K562 (cell line): ENCODE data around the gene VDR. TPM values are rescaled to one million over a fixed set of nuclear protein-coding genes. Genes with fewer than 3 reads are reported as not detected.

Experiments
- CBX3 ChIP-seq, 2 experiments: IDR thresholded peaks; 1 replicate in 1 of 2; 2 replicates in 1 of 2; pipeline ENCODE4 v1.6.1; 2012; ENCODE audit warnings: inconsistent platforms in 2 of 2, low read length in 2 of 2, borderline replicate concordance in 1 of 2, control low read depth in 1 of 2
- KAT8 ChIP-seq: fragments of 450-650 bp; IDR thresholded peaks from 2 replicates; pipeline ENCODE4 v1.6.1; 2016; ENCODE audit warnings: low read depth, mild to moderate bottlenecking
- SOX6 ChIP-seq: fragments of 450-650 bp; IDR thresholded peaks from 2 replicates; pipeline ENCODE4 v1.6.1; 2014; ENCODE audit warnings: mild to moderate bottlenecking
- TFAM ChIP-seq: fragments of 250-450 bp; sonication (Bioruptor Pico); conservative IDR thresholded peaks from 2 replicates; pipeline ENCODE4 v1.5.0; 2021; ENCODE audit warnings: mild to moderate bottlenecking, moderate library complexity
- polyA plus RNA-seq, 8 experiments: library from polyadenylated mRNA; depleted of rRNA in 4 of 8; stranded (reverse) in 5 of 8; unstranded in 3 of 8; fragments of >200 nt; fragmentation: Nextera tagmentation in 2 of 8; fragmentation: Illumina TruSeq in 1 of 8; extraction: Ambion mirVana in 2 of 8; extraction: Trizol in 1 of 8; gene quantifications; 2 replicates each; pipeline versions ENCODE4 v1.2.1 to v1.2.3, GENCODE V29; 2011 to 2014; ENCODE audit warnings: inconsistent platforms in 1 of 8, missing spikeins in 1 of 8
- total RNA-seq, 7 experiments: library from RNA; depleted of rRNA in 6 of 7; stranded (reverse); fragments of >200 nt in 6 of 7; fragmentation: Illumina TruSeq in 2 of 7; extraction: Trizol in 2 of 7; gene quantifications; 2 replicates each; pipeline versions ENCODE4 v1.2.1 to v1.2.3, GENCODE V29; 2011 to 2021; ENCODE audit warnings: low replicate concordance in 1 of 7
- TF ChIP-seq, protein P1 (sequence below): fragments of 450-650 bp; formaldehyde crosslinking; IDR thresholded peaks from 2 replicates; pipeline ENCODE4 v1.4.0; 2022; ENCODE audit warnings: missing genetic modification characterization
- TF ChIP-seq, protein P2 (sequence below): fragments of 150-350 bp; IDR thresholded peaks from 2 replicates; pipeline ENCODE4 v1.6.1; 2014; ENCODE audit warnings: low read depth, mild to moderate bottlenecking, low read length, borderline replicate concordance
- TF ChIP-seq, protein P3 (sequence below): fragments of 200-600 bp; sonication (generic); IDR thresholded peaks from one replicate; pipeline ENCODE4 v1.6.1; 2012; ENCODE audit warnings: mild to moderate bottlenecking, low read depth, low read length, inconsistent platforms
- TF ChIP-seq, protein P4 (sequence below): fragments of 250-450 bp; sonication (Bioruptor Pico); IDR thresholded peaks from 2 replicates; pipeline ENCODE4 v1.5.1; 2021; ENCODE audit warnings: mild to moderate bottlenecking

The VDR gene
- total and polyA plus RNA-seq, 9 of the 15 experiments (the other 6 are each of a cell fraction or from before 2014, with no cell fraction given), result 0.61 to 4.8 (median 2.0) TPM

GRCh38 chr12:47819896-47820630 is 84.7 kb downstream of the VDR start, which contains the start of gene HDAC7 (continued):
- TF ChIP-seq CBX3 (IDR thresholded peaks at IDR 0.05; ENCODE audit: borderline replicate concordance in 1 of 2, low read length in 2 of 2) (no peak), SOX6 (peak; percentile 81), TFAM (no peak), KAT8 (no peak)
- TF ChIP-seq, protein P1, sequence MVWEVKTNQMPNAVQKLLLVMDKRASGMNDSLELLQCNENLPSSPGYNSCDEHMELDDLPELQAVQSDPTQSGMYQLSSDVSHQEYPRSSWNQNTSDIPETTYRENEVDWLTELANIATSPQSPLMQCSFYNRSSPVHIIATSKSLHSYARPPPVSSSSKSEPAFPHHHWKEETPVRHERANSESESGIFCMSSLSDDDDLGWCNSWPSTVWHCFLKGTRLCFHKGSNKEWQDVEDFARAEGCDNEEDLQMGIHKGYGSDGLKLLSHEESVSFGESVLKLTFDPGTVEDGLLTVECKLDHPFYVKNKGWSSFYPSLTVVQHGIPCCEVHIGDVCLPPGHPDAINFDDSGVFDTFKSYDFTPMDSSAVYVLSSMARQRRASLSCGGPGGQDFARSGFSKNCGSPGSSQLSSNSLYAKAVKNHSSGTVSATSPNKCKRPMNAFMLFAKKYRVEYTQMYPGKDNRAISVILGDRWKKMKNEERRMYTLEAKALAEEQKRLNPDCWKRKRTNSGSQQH (CRISPR knock-in tag), result 0 out of 2 replicates have a peak, but pooled peaks have one; percentile 38
- TF ChIP-seq, protein P2, sequence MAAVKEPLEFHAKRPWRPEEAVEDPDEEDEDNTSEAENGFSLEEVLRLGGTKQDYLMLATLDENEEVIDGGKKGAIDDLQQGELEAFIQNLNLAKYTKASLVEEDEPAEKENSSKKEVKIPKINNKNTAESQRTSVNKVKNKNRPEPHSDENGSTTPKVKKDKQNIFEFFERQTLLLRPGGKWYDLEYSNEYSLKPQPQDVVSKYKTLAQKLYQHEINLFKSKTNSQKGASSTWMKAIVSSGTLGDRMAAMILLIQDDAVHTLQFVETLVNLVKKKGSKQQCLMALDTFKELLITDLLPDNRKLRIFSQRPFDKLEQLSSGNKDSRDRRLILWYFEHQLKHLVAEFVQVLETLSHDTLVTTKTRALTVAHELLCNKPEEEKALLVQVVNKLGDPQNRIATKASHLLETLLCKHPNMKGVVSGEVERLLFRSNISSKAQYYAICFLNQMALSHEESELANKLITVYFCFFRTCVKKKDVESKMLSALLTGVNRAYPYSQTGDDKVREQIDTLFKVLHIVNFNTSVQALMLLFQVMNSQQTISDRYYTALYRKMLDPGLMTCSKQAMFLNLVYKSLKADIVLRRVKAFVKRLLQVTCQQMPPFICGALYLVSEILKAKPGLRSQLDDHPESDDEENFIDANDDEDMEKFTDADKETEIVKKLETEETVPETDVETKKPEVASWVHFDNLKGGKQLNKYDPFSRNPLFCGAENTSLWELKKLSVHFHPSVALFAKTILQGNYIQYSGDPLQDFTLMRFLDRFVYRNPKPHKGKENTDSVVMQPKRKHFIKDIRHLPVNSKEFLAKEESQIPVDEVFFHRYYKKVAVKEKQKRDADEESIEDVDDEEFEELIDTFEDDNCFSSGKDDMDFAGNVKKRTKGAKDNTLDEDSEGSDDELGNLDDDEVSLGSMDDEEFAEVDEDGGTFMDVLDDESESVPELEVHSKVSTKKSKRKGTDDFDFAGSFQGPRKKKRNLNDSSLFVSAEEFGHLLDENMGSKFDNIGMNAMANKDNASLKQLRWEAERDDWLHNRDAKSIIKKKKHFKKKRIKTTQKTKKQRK, result no peak
- TF ChIP-seq, protein P3, sequence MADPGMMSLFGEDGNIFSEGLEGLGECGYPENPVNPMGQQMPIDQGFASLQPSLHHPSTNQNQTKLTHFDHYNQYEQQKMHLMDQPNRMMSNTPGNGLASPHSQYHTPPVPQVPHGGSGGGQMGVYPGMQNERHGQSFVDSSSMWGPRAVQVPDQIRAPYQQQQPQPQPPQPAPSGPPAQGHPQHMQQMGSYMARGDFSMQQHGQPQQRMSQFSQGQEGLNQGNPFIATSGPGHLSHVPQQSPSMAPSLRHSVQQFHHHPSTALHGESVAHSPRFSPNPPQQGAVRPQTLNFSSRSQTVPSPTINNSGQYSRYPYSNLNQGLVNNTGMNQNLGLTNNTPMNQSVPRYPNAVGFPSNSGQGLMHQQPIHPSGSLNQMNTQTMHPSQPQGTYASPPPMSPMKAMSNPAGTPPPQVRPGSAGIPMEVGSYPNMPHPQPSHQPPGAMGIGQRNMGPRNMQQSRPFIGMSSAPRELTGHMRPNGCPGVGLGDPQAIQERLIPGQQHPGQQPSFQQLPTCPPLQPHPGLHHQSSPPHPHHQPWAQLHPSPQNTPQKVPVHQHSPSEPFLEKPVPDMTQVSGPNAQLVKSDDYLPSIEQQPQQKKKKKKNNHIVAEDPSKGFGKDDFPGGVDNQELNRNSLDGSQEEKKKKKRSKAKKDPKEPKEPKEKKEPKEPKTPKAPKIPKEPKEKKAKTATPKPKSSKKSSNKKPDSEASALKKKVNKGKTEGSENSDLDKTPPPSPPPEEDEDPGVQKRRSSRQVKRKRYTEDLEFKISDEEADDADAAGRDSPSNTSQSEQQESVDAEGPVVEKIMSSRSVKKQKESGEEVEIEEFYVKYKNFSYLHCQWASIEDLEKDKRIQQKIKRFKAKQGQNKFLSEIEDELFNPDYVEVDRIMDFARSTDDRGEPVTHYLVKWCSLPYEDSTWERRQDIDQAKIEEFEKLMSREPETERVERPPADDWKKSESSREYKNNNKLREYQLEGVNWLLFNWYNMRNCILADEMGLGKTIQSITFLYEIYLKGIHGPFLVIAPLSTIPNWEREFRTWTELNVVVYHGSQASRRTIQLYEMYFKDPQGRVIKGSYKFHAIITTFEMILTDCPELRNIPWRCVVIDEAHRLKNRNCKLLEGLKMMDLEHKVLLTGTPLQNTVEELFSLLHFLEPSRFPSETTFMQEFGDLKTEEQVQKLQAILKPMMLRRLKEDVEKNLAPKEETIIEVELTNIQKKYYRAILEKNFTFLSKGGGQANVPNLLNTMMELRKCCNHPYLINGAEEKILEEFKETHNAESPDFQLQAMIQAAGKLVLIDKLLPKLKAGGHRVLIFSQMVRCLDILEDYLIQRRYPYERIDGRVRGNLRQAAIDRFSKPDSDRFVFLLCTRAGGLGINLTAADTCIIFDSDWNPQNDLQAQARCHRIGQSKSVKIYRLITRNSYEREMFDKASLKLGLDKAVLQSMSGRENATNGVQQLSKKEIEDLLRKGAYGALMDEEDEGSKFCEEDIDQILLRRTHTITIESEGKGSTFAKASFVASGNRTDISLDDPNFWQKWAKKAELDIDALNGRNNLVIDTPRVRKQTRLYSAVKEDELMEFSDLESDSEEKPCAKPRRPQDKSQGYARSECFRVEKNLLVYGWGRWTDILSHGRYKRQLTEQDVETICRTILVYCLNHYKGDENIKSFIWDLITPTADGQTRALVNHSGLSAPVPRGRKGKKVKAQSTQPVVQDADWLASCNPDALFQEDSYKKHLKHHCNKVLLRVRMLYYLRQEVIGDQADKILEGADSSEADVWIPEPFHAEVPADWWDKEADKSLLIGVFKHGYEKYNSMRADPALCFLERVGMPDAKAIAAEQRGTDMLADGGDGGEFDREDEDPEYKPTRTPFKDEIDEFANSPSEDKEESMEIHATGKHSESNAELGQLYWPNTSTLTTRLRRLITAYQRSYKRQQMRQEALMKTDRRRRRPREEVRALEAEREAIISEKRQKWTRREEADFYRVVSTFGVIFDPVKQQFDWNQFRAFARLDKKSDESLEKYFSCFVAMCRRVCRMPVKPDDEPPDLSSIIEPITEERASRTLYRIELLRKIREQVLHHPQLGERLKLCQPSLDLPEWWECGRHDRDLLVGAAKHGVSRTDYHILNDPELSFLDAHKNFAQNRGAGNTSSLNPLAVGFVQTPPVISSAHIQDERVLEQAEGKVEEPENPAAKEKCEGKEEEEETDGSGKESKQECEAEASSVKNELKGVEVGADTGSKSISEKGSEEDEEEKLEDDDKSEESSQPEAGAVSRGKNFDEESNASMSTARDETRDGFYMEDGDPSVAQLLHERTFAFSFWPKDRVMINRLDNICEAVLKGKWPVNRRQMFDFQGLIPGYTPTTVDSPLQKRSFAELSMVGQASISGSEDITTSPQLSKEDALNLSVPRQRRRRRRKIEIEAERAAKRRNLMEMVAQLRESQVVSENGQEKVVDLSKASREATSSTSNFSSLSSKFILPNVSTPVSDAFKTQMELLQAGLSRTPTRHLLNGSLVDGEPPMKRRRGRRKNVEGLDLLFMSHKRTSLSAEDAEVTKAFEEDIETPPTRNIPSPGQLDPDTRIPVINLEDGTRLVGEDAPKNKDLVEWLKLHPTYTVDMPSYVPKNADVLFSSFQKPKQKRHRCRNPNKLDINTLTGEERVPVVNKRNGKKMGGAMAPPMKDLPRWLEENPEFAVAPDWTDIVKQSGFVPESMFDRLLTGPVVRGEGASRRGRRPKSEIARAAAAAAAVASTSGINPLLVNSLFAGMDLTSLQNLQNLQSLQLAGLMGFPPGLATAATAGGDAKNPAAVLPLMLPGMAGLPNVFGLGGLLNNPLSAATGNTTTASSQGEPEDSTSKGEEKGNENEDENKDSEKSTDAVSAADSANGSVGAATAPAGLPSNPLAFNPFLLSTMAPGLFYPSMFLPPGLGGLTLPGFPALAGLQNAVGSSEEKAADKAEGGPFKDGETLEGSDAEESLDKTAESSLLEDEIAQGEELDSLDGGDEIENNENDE, result no peak
- TF ChIP-seq, protein P4, sequence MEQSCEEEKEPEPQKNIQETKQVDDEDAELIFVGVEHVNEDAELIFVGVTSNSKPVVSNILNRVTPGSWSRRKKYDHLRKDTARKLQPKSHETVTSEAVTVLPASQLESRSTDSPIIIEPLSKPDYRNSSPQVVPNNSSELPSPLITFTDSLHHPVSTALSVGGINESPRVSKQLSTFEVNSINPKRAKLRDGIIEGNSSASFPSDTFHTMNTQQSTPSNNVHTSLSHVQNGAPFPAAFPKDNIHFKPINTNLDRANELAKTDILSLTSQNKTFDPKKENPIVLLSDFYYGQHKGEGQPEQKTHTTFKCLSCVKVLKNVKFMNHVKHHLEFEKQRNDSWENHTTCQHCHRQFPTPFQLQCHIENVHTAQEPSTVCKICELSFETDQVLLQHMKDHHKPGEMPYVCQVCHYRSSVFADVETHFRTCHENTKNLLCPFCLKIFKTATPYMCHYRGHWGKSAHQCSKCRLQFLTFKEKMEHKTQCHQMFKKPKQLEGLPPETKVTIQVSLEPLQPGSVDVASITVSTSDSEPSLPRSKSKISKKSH, result no peak
